AML-193 (cell line): ENCODE results near the gene SNX25.

Experiments used
- DNase-seq, 2 experiments: peaks; one replicate each; lab custom pipeline; 2025; lab: John Stamatoyannopoulos, UW

SNX25 gene

GRCh38 chr4:185379326-185380295, 170.2 kb downstream of the SNX25 start:
- no peak for DNase-seq

GRCh38 chr4:185380320-185380719, 170.9 kb downstream of the SNX25 start:
- no peak for DNase-seq

GRCh38 chr4:185381288-185382196, 172.1 kb downstream of the SNX25 start:
- DNase-seq: no peak

- no peak for DNase-seq
Observed at GRCh38 chr4:185382754-185383153, 173.4 kb downstream of the SNX25 start.

- no peak for DNase-seq
Observed at GRCh38 chr4:185383451-185383850, 174.1 kb downstream of the SNX25 start.

- no peak for DNase-seq
Observed at GRCh38 chr4:185384061-185384460, 174.7 kb downstream of the SNX25 start.

- DNase-seq: no peak
Observed at GRCh38 chr4:185384930-185385331, 175.5 kb downstream of the SNX25 start.

GRCh38 chr4:185387957-185388356, 178.6 kb downstream of the SNX25 start:
- no peak for DNase-seq

- DNase-seq: no peak
Observed at GRCh38 chr4:185390941-185391340, 181.5 kb downstream of the SNX25 start.

- DNase-seq: no peak
Observed at GRCh38 chr4:185392156-185392555, 182.8 kb downstream of the SNX25 start.

- DNase-seq: no peak
Observed at GRCh38 chr4:185394568-185395237, 185.3 kb downstream of the SNX25 start.

- DNase-seq: no peak
Observed at GRCh38 chr4:185395238-185395955, 186.0 kb downstream of the SNX25 start, which contains the start of gene LRP2BP. Gene LRP2BP (minus strand): TSS chr4:185395924. CDS start chr4:185378186, 17,738 bp downstream.

GRCh38 chr4:185395956-185396723, 186.7 kb downstream of the SNX25 start:
- peak; percentile 84 to 89 for DNase-seq

GRCh38 chr4:185396724-185397385, 187.5 kb downstream of the SNX25 start, which contains the start of gene ANKRD37:
Gene ANKRD37 (plus strand): TSS chr4:185396841. CDS start chr4:185396924, 83 bp downstream.
- no peak for DNase-seq

GRCh38 chr4:185398618-185399017, 189.2 kb downstream of the SNX25 start:
- no peak for DNase-seq

- DNase-seq: no peak
Observed at GRCh38 chr4:185399466-185399865, 190.1 kb downstream of the SNX25 start.

GRCh38 chr4:185404031-185404430, 194.6 kb downstream of the SNX25 start:
- no peak for DNase-seq

- DNase-seq: no peak
Observed at GRCh38 chr4:185405296-185405999, 196.1 kb downstream of the SNX25 start.

- no peak for DNase-seq
Observed at GRCh38 chr4:185408432-185408831, 199.0 kb downstream of the SNX25 start.
